PC-3 (cell line): Measurements from ENCODE around the gene ANKRD60.

Experiments
- CTCF ChIP-seq: fragments of 300-600 bp; sonication (generic); conservative IDR thresholded peaks from 2 replicates; pipeline ENCODE4 v1.5.1; 2017; ENCODE audit warnings: antibody characterized with exemption, low read depth, mild to moderate bottlenecking, low read length
- EZH2 ChIP-seq: fragments of 300-600 bp; sonication (generic); IDR thresholded peaks from one replicate; pipeline ENCODE4 v1.6.1; 2017; ENCODE audit warnings: antibody characterized with exemption, mild to moderate bottlenecking, low read length; ENCODE audit not compliant: unreplicated experiment
- EZH2phosphoT487 ChIP-seq: fragments of 300-600 bp; sonication (generic); IDR thresholded peaks from 2 replicates; pipeline ENCODE4 v1.6.1; 2018; ENCODE audit warnings: mild to moderate bottlenecking, antibody characterized with exemption, low read length, borderline replicate concordance

GRCh38 chr20:58268421-58268821 lies 40.0 kb upstream of the ANKRD60 start:
- TF ChIP-seq CTCF (no peak), EZH2 (no peak), EZH2phosphoT487 (no peak)
